GM18873 (cell line): ENCODE data around the gene RECQL5.

Experiments
- ATAC-seq: cut with Tn5 transposase; IDR thresholded peaks from one replicate; pipeline ENCODE4 v1.9.1; 2021; ENCODE audit warnings: mild to moderate bottlenecking, moderate library complexity, moderate number of reproducible peaks; ENCODE audit not compliant: unreplicated experiment, low FRiP score

Gene RECQL5

GRCh38 chr17:75689441-75689873, 22.5 kb upstream of the RECQL5 start:
- ATAC-seq: no peak

GRCh38 chr17:75688209-75688825, 21.4 kb upstream of the RECQL5 start:
- ATAC-seq: no peak

- no peak for ATAC-seq
Measured at GRCh38 chr17:75685499-75685898, 18.5 kb upstream of the RECQL5 start.

GRCh38 chr17:75684924-75685323, 18.0 kb upstream of the RECQL5 start:
- no peak for ATAC-seq

GRCh38 chr17:75684249-75684648, 17.3 kb upstream of the RECQL5 start:
- no peak for ATAC-seq

GRCh38 chr17:75683583-75683982, 16.6 kb upstream of the RECQL5 start:
- no peak for ATAC-seq

- no peak for ATAC-seq
Measured at GRCh38 chr17:75681289-75681688, 14.3 kb upstream of the RECQL5 start.

- no peak for ATAC-seq
Measured at GRCh38 chr17:75680431-75680830, 13.5 kb upstream of the RECQL5 start.

GRCh38 chr17:75679706-75680211, 12.8 kb upstream of the RECQL5 start:
- ATAC-seq: no peak

- ATAC-seq: no peak
Measured at GRCh38 chr17:75676461-75676860, 9.5 kb upstream of the RECQL5 start.

GRCh38 chr17:75673487-75673886, 6.5 kb upstream of the RECQL5 start:
- ATAC-seq: no peak

GRCh38 chr17:75672011-75672410, 5.1 kb upstream of the RECQL5 start:
- no peak for ATAC-seq

- no peak for ATAC-seq
Measured at GRCh38 chr17:75670868-75671267, 3.9 kb upstream of the RECQL5 start.

GRCh38 chr17:75668489-75668888, 1.5 kb upstream of the RECQL5 start:
- ATAC-seq: no peak

GRCh38 chr17:75667825-75668224, 871 bp upstream of the RECQL5 start:
- no peak for ATAC-seq

- no peak for ATAC-seq
Measured at GRCh38 chr17:75665981-75666380, 973 bp downstream of the RECQL5 start.

- ATAC-seq: peak; percentile 55
Measured at GRCh38 chr17:75664099-75664549, 2.8 kb downstream of the RECQL5 start.

GRCh38 chr17:75662511-75662910, 4.4 kb downstream of the RECQL5 start:
- ATAC-seq: no peak

- no peak for ATAC-seq
Measured at GRCh38 chr17:75661531-75661930, 5.4 kb downstream of the RECQL5 start.

GRCh38 chr17:75658237-75658636, 8.7 kb downstream of the RECQL5 start:
- no peak for ATAC-seq

GRCh38 chr17:75654176-75654575, 12.8 kb downstream of the RECQL5 start:
- no peak for ATAC-seq

GRCh38 chr17:75652934-75653549, 13.9 kb downstream of the RECQL5 start:
- ATAC-seq: no peak
